HUES48 (cell line): ENCODE measurements around the gene THSD4.

Experiments
- H3K27ac ChIP-seq: one replicate; pipeline ENCODE4 v1.7.0; 2013; ENCODE audit warnings: low read depth, low read length, inconsistent platforms
- H3K27me3 ChIP-seq: 2 replicates; pipeline ENCODE4 v1.6.1; 2013; ENCODE audit warnings: mild to moderate bottlenecking, low read length; ENCODE audit not compliant: control insufficient read depth, insufficient read depth
- H3K36me3 ChIP-seq: 2 replicates; pipeline ENCODE4 v1.6.1; 2013; ENCODE audit warnings: low read length; ENCODE audit not compliant: control insufficient read depth, insufficient read depth
- H3K4me1 ChIP-seq: 2 replicates; pipeline ENCODE4 v1.6.1; 2013; ENCODE audit warnings: mild to moderate bottlenecking, low read length; ENCODE audit not compliant: control insufficient read depth, insufficient read depth
- H3K4me3 ChIP-seq: 2 replicates; pipeline ENCODE4 v1.5.1; 2013; ENCODE audit warnings: mild to moderate bottlenecking, low read depth, low read length
- H3K9ac ChIP-seq: 2 replicates; pipeline ENCODE4 v1.6.1; 2013; ENCODE audit warnings: mild to moderate bottlenecking, low read depth, low read length, moderate library complexity
- H3K9me3 ChIP-seq: 2 replicates; pipeline ENCODE4 v1.6.1; 2013; ENCODE audit warnings: low read length; ENCODE audit not compliant: control insufficient read depth, insufficient read depth

THSD4 gene

DNA sequence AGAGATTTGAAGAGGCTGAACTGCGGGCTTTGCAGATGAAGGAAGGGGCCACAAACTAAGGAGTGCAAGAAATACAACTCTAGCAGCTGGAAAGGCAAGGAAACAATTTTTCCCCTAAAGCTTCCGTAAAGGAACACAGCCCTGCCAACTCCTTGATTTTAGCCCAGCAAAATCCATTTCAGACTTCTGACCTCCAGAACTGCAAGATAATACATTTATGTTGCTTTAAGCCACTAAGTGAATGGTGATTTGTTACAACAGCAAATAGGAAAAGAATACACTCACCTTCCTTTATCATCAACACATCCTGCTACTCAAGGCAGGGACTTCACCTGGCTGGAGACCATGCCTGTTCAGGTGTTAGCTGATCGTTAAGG lies 575.8 kb downstream of the THSD4 start:
- Histone ChIP-seq H3K4me1 (no peaks in the 10 kb centered on the region), H3K9me3 (peaks cover 2% of the 10 kb centered on the region; the same call in 1 of the 2 replicates), H3K36me3 (no peaks in the 10 kb centered on the region), H3K9ac (no peak overlapping the region), H3K27me3 (no peaks in the 10 kb centered on the region), H3K4me3 (no peak overlapping the region), H3K27ac (no peak overlapping the region)

DNA sequence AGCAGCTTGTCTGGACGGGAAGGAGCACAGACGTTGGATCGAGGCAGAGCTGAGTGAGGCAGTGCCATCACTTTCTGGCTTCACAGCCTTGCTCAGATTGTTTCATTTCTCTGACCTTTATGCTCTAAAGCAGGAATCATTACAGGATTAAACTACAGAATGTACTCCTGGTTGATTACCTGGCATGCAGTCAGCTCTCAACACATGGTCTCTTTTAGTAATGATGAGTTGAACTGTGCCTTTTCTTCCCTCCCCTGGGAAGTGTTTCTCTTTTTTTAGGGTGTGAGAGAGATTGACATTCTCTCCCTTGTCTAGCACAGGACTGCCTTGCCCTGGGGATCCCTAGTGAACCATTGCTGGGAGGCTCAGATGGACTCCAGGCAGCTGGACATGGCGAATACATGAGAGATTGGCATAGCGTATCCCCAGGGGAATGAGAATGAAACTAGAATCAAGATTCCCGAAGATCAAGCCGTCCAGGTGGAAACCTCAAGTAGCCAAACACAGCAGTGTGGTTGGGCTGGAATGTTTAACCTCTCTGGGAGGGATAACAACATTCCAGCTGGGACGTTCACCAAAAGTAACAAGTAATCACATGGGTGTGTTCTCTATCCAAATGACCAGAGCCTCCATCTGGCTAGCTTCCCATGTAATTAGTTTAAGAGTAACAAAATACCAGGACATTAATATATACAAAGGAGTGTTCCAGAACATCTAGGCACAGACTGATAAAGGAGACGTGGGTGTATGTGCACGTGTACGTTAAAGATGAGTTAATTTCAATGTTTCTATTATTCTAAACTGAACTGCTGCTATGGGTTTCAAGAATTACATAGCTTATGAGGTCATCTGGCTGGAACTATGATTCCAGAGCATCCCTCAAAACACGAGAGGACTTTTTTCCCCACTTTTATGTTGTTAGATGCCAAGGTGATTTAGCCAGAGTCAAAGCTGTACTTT lies 576.5 kb downstream of the THSD4 start:
- Histone ChIP-seq H3K4me3 (no peak overlapping the region), H3K36me3 (no peaks in the 10 kb centered on the region), H3K27ac (no peak overlapping the region), H3K27me3 (no peaks in the 10 kb centered on the region), H3K4me1 (no peaks in the 10 kb centered on the region), H3K9me3 (peaks cover 2% of the 10 kb centered on the region; the same call in 1 of the 2 replicates), H3K9ac (no peak overlapping the region)

DNA sequence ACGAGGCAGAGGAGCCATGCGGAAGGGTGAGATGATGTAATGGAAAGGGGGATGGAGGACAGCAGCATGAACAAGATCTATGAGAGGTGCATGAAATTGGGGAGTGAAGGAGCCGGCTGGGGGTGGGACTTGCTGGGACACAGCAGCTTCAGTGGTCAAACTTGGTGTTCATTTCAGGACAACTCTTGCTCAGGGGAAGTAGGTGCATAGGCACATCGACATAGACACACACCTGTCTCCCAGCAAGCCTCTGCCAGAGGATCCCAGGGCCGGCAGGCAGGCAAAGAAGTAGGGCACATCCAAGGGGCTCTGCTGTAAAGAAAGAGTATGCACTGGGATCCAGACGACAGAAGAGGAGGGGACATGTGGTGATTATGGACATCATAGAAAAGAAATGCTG lies 582.0 kb downstream of the THSD4 start:
- Histone ChIP-seq H3K9ac (no peak overlapping the region), H3K36me3 (no peaks in the 10 kb centered on the region), H3K27ac (no peak overlapping the region), H3K27me3 (no peaks in the 10 kb centered on the region), H3K4me3 (no peak overlapping the region), H3K9me3 (no peaks in the 10 kb centered on the region), H3K4me1 (no peaks in the 10 kb centered on the region)

DNA sequence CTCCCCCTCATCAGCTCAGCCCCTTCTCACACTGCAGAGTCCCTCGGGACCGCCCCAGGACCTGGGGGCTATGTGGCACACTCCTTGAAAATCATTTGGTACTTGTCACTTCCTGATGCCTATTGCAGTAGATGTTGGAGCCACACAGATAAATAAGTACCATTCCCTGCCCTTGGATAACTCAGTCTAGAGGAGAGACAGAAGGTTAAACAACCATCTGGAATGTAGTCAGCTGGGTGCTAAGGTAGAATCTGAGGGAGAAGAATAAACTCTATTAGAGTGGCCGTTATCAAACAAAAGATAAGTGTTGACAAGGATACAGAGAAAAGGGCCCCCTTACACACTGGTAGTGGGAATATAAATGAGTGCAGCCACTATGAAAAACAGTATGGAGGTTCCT lies 582.8 kb downstream of the THSD4 start:
- no peak overlapping the region for H3K4me3 ChIP-seq
- H3K9ac ChIP-seq: no peak overlapping the region
- H3K27ac ChIP-seq: no peak overlapping the region
- no peaks in the 10 kb centered on the region for H3K27me3 ChIP-seq
- H3K36me3 ChIP-seq: no peaks in the 10 kb centered on the region
- H3K9me3 ChIP-seq: no peaks in the 10 kb centered on the region
- H3K4me1 ChIP-seq: no peaks in the 10 kb centered on the region

DNA sequence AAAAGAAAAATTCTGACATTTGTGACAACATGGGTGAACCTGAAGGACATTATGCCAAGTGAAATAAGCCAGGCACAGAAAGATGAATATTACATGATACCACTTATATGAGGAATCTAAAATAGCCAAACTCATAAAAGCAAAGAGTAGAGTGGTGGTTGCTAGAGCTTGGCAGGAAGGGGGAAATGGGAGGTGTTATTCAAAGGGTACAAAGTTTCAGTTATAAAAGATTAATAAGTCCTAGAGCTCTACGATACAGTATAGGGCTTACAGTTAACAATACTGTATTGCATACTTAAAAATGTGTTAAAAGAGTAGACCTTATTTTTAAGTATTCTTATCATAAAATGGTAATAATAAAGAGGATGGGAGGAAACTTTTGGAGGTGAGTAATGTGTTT lies 583.5 kb downstream of the THSD4 start:
- Histone ChIP-seq H3K9me3 (no peaks in the 10 kb centered on the region), H3K36me3 (no peaks in the 10 kb centered on the region), H3K27ac (no peak overlapping the region), H3K4me1 (no peaks in the 10 kb centered on the region), H3K27me3 (no peaks in the 10 kb centered on the region), H3K4me3 (no peak overlapping the region), H3K9ac (no peak overlapping the region)

DNA sequence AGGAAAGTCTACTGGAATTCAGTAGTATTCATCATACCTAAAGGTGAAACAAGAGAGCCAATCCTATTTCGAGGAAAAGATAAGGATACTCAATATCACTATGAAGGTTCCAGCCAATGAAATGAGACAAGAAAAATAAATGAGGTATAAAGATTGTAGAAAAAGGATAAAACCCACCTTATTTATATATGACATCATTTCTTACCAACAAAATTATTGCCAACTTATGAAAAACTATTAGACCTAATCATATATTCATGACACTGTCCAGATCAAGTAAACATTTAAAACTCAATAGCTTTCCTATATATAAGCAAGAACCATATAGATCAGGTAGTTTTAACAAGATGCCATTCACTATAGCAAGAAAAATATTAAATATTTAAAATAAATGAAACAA lies 584.7 kb downstream of the THSD4 start:
- no peaks in the 10 kb centered on the region for H3K36me3 ChIP-seq
- no peak overlapping the region for H3K4me3 ChIP-seq
- H3K27ac ChIP-seq: no peak overlapping the region
- H3K27me3 ChIP-seq: no peaks in the 10 kb centered on the region
- no peaks in the 10 kb centered on the region for H3K4me1 ChIP-seq
- H3K9me3 ChIP-seq: no peaks in the 10 kb centered on the region
- no peak overlapping the region for H3K9ac ChIP-seq

DNA sequence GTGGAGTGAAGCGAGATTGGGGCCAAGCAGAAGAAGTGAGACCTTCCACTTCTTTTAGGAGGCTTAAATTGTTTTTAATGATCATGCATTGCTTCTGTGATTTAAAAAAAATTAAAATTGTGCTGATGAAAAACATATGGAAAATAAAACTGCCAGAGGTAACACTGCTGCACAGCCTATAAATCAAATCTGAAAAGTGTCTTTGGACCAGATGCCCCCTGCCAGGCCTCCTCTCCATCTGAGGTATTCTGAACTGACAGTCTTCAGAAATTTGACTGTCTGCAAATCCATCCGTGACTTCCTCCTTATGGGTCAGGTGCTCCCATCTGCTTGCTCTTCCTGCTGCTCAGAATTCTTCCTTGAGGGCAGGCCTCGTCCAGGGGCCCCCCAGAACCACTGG lies 586.5 kb downstream of the THSD4 start:
- Histone ChIP-seq H3K36me3 (no peaks in the 10 kb centered on the region), H3K9ac (no peak overlapping the region), H3K9me3 (no peaks in the 10 kb centered on the region), H3K4me1 (peaks cover 5% of the 10 kb centered on the region; the same call in 1 of the 2 replicates), H3K27ac (no peak overlapping the region), H3K4me3 (no peak overlapping the region), H3K27me3 (no peaks in the 10 kb centered on the region)

DNA sequence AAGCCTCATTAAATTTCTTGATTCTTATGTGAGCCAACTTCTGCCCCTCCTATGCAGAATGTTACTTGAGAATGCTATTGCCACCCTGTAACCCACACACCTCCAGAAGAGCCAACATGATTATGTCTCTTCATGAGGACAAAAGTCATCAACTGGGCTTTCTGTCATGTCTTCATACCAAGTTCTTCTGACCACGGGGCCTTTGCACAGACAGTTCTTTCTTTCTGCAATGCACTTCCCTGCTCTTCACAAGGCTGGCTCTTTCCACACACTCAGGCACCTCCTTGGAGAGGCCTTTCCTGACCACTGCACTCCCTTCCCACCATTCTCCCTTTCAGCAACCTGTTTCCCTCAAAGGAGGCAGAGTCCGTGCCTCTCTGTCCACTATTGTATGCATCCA lies 587.2 kb downstream of the THSD4 start:
- Histone ChIP-seq H3K36me3 (no peaks in the 10 kb centered on the region), H3K27me3 (no peaks in the 10 kb centered on the region)

DNA sequence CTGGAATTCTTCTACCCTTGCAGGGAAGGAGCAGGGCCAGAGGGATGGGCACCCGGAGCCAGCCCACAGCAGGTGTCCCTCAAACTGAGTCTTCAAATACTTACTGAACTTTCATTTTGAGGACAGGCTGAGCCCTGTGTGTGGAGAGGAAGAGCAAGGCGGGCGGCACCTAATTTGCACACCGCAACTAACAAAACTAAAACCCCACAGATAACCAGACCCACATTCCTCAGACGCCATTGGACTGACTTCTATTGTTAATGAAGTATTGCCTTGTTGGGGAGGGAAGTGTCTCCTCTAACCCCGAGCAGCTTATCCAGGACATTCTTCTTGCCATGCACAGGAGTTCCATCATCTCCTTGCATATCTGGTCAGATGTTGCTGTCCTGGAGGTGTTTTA lies 589.9 kb downstream of the THSD4 start:
- Histone ChIP-seq H3K4me3 (no peak overlapping the region), H3K36me3 (no peaks in the 10 kb centered on the region), H3K9me3 (no peaks in the 10 kb centered on the region), H3K4me1 (peaks cover 5% of the 10 kb centered on the region; the same call in 1 of the 2 replicates), H3K27me3 (no peaks in the 10 kb centered on the region), H3K9ac (no peak overlapping the region), H3K27ac (no peak overlapping the region)

More for the DNA sequence above, 587.2 kb downstream of the THSD4 start:
- H3K9me3 ChIP-seq: no peaks in the 10 kb centered on the region
- no peak overlapping the region for H3K4me3 ChIP-seq
- peaks cover 5% of the 10 kb centered on the region; the same call in 1 of the 2 replicates for H3K4me1 ChIP-seq
- no peak overlapping the region for H3K27ac ChIP-seq
- no peak overlapping the region for H3K9ac ChIP-seq

DNA sequence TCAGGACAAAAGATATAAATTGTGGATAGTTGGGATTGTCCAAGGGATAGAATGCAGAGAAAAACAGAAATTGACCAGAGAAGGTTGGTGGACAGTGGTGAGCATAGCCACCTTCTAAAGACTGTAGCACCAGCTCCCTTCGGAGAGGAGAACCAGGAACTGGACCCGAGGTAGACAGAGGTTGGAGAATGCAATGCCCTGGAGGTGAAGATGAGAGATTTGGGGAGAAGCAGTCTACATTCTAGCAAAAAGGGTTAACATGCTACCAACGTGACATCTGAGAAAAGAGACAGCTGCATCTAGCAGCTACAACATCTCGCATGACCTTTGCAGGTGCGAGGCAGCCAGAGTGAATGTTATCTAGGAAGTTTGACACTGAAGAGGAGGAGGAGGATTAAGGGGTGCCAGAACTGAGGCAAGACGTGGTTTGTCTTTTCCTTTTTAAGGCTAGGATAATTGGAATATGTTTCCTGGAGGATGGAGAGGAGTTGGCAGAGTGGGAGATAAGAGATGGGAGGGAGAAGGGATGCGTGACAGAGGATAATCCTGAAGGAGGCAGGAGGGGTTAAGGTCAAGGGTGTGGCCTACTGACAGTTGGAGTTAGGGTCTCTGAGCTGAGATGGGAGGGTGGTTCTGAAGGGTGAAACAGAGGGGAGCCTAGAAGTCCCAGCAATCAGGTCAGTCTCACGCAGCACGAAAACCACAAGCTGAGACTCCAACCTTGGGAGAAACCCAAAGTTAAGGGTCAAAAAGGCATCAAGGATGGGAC lies 591.4 kb downstream of the THSD4 start:
- no peaks in the 10 kb centered on the region for H3K9me3 ChIP-seq
- H3K27ac ChIP-seq: no peak overlapping the region
- no peak overlapping the region for H3K9ac ChIP-seq
- peaks cover 5% of the 10 kb centered on the region; the same call in 1 of the 2 replicates for H3K4me1 ChIP-seq
- H3K36me3 ChIP-seq: no peaks in the 10 kb centered on the region
- no peak overlapping the region for H3K4me3 ChIP-seq
- no peaks in the 10 kb centered on the region for H3K27me3 ChIP-seq
